Amniotic epithelial cell (primary cell): ENCODE data around the gene TMEM161A.
"Not testable (repeated sequence)": the region's sequence is repeated elsewhere in the genome, so short reads cannot be mapped to it uniquely, and the experiment has no call there.

Source experiments
- DNase-seq: peaks from one replicate; pipeline ENCODE4 v3.0.0-alpha.2; 2010; ENCODE audit warnings: low read depth

Gene TMEM161A

GRCh38 chr19:19155495-19156219, 17.4 kb upstream of the TMEM161A start:
- DNase-seq: no peak

- DNase-seq: no peak
Observed at GRCh38 chr19:19154768-19155494, 16.7 kb upstream of the TMEM161A start.

- no peak for DNase-seq
Observed at GRCh38 chr19:19152668-19153384, 14.5 kb upstream of the TMEM161A start.

GRCh38 chr19:19151418-19151817, 13.1 kb upstream of the TMEM161A start:
- DNase-seq: no peak

GRCh38 chr19:19149435-19149834, 11.2 kb upstream of the TMEM161A start:
- DNase-seq: no peak

- not testable (repeated sequence) for DNase-seq
Observed at GRCh38 chr19:19148504-19148903, 10.2 kb upstream of the TMEM161A start.

GRCh38 chr19:19147344-19147743, 9.1 kb upstream of the TMEM161A start:
- no peak for DNase-seq

GRCh38 chr19:19146865-19147264, 8.6 kb upstream of the TMEM161A start:
- DNase-seq: no peak

- DNase-seq: peak; percentile 33
Observed at GRCh38 chr19:19145684-19146608, 7.7 kb upstream of the TMEM161A start.

GRCh38 chr19:19145281-19145680, 7.0 kb upstream of the TMEM161A start:
- DNase-seq: no peak

- DNase-seq: no peak
Observed at GRCh38 chr19:19142347-19142746, 4.1 kb upstream of the TMEM161A start.

GRCh38 chr19:19140476-19140875, 2.2 kb upstream of the TMEM161A start:
- DNase-seq: no peak

- DNase-seq: no peak
Observed at GRCh38 chr19:19139876-19140229, 1.6 kb upstream of the TMEM161A start.

GRCh38 chr19:19137556-19138108, 646 bp downstream of the TMEM161A start:
- DNase-seq: no peak

GRCh38 chr19:19135713-19136112, 2.6 kb downstream of the TMEM161A start:
- not testable (repeated sequence) for DNase-seq

- DNase-seq: no peak
Observed at GRCh38 chr19:19134687-19135158, 3.6 kb downstream of the TMEM161A start.

- DNase-seq: no peak
Observed at GRCh38 chr19:19133985-19134384, 4.3 kb downstream of the TMEM161A start.

- no peak for DNase-seq
Observed at GRCh38 chr19:19132912-19133311, 5.4 kb downstream of the TMEM161A start.

- DNase-seq: no peak
Observed at GRCh38 chr19:19131989-19132388, 6.3 kb downstream of the TMEM161A start.

GRCh38 chr19:19126102-19126501, 12.2 kb downstream of the TMEM161A start:
- DNase-seq: no peak

- no peak for DNase-seq
Observed at GRCh38 chr19:19123386-19123785, 14.9 kb downstream of the TMEM161A start.
